GM18951 (cell line): Measurements from ENCODE around the gene FOXP1.

ENCODE experiments used
- POLR2A ChIP-seq: IDR thresholded peaks from 4 replicates; pipeline ENCODE4 v1.6.1; 2011; ENCODE audit warnings: mild to moderate bottlenecking; ENCODE audit not compliant: insufficient read length, insufficient read depth; ENCODE audit errors: extremely low read depth
- in situ Hi-C: fragments of 300-500 bp; cut with MboI; formaldehyde crosslinking; loops from one replicate; pipeline ENCODE4 v1.12.0; 2022; ENCODE audit warnings: low sequenced_read_pairs, mixed read lengths, inconsistent platforms; ENCODE audit not compliant: unreplicated experiment

FOXP1 gene

DNA sequence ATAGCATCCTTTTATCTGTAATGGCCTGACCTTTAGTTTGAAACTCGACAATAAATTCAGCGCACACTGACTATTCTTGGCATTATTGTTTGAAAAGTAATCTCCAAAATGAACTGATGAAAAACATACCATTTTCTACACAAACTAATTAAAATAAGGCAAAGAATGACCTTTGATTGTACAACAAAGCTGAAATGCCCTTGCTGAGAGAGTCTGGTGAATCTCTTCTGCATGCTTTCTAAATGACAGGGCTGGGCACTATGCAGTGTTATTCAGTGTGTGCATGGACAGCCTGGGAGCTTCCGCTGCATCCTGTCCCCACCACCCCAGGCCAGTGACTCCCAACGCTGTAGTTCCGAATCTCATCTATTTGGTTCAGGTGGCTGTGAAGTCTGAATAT lies 530.8 kb downstream of the FOXP1 start:
- in situ Hi-C loops: no loop called here
- no peak for TF ChIP-seq POLR2A

DNA sequence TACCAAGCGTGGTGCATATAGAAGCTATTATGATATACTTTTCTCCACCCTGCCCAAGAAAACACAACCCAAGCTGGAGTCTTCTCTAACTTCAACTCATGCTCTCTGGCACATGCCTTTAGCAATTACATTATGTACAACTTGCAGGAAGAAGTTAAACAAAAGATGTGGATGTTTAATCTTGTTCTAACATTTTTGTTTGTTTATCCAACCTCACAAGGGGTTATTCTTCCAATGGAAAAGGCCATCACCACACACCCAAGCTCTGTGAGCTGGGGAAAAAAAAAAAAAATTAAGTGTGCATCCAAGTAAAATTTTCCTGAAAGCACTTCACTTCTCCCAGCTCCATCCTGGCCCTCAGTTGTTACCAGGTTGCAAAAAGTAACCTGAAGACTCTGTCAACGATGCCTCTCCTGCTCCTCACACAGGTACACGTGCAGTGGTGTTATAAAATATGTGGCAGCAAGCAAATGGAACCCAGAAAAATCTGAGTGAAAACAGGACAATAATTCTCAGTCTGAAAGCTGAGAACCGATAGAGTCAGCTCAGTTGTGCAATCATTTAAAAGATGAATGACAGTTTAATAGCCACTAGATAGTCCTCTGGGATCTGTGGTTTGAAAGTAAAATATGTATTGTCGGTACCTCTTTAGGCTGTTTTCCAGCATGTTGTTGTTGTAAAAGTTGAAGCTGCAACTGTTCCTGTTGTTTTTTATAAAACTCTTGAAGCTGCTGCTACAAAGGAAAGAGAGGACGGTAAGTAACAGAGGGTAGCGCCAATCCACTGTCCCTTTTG lies 531.4 kb downstream of the FOXP1 start:
- in situ Hi-C loops: no loop called here
- TF ChIP-seq POLR2A: no peak

DNA sequence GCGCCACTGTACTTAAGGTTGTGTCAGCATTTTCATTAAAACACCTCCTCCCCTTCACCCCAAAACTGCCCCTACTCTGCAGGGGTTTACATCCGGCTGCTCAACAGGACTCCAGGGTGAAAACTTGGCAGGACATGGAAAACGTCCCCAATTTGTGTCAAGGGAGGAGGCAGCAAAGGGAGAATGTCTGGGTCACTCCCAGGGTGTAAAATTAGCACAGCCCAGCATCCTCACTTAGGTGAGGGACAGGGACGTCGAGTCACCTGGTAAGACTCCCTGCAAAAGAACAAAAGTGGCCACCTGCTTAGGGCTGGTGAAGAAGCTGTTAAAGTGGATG lies 532.3 kb downstream of the FOXP1 start:
- no peak for TF ChIP-seq POLR2A
- in situ Hi-C loops: no loop called here

DNA sequence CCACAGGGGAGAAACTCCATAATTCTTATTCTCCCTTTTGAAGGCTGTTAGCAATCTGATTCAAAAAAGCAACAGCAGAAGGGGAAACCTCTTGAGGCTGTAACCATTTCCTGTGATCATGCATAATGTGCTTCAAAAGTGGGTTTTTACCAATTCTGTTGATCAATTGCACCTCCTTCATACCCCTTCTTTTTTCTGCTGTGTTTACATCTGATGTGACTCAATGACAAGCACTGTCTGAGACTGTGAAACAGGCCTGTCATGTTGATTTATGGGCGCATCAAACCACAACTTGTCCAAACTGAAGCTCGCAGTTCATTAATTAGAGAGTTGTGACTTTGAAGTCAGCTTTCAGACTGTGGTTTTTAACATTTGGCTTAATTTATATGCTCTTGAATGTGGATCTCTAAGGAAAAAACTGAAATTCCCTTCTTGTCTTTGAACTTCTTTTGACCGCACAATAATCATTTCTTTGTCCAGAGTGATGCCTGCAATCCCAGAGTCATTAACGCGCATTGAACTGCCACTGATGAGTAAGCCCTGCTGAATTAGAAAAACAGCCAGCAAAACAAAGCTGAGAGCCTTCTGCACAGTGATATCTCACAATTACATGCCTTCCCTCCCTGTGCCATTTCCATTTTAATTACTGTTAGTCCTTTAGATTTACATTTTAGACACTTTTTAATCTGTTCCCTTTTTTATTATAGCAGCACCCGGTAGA lies 532.8 kb downstream of the FOXP1 start:
- no peak for TF ChIP-seq POLR2A
- in situ Hi-C loops: no loop called here

DNA sequence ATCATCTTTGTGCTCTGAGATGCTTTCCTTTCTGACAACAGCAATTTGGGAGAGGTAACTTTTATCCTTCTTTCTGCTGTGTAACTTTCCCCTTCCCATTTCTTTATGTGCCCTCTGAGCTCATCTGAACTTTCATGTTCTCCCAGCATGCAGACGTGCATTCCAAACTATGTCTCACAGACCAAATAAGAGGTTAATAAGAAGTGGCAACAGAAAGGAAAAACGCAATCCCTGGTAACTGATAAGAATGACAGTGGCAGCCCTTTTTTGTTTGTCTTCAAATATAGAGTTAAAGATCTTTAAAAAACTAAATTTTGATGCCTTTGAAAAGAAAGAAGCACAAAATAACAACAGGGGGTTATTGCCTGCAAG lies 533.4 kb downstream of the FOXP1 start:
- in situ Hi-C loops: no loop called here
- no peak for TF ChIP-seq POLR2A

DNA sequence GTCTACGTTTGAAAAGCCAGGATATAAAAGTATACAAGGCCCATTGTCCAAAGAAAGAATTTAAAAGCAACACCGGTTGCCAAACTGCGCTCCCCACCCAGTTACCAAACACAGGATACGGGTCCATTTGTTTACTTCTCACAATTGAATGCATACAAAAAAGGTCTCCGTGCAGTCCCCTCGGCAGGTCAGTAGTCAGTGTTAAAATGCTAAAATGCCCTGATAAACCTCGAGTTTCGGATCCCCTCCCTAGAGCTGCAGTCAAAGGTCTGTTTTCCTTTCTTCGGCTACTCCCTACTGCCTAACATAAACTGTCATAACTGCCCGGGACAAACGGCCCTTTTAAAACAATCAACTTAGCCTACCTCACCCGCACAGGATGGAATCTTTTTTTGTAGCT lies 534.6 kb downstream of the FOXP1 start:
- in situ Hi-C loops: no loop called here
- no peak for TF ChIP-seq POLR2A

DNA sequence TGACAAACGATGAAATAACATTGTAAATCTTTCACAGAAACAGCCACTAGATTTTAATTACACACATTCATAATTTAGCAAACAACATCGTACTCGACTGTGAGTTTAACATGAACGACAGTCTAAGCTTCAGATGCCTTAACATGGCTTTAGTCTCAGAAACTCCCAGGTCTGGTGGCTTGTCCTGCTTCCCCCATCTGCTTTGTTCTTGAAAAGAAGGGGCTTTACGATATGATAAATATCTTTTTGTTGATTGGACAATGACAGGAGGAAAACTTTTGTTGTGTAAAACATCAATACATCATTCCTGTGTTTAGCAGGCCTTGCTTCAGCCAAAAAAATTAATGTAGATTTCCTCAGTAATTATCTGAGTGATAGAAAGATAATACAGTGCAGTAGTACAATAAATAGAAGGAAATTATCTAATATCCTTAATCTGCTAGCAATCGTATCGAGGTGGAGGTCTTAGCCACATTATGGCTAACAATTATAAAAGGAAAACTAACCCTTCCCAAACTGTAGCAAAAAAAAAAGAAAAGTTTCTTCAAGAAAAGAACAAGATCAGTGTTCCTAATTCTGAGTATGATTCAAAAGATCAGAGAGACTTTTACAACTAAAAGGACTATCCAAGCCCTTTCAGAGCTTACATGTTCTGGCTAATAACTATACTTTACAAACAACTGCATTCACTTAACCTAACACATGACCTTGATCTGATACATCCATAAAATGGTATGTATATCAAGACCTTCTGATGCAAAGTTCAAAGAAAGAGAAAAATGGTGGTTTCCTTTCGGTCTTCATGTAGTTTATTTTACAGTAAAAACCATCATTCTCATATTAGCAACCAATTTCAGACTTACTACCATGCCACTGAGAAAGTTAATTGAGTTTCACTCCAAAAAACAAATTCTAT lies 535.7 kb downstream of the FOXP1 start:
- TF ChIP-seq POLR2A: no peak
- in situ Hi-C loops: no loop called here

DNA sequence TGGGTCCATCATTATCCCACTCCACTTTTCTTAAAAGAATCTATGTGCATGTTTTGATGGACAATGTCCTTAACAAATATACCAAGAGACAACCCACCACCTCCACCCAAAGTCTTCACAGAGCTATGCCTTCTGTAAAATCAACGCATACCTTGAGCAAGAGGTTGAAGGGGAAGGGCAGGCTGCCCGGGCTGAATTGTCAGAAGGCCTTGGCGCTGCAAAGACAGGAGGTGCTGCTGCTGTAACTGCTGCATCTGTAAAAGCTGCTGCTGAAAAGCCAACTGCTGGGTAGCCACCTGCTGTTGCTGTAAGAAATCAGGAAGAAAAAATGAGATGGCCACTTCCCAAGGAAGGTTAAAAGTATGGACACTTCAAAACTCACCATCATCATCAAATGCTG lies 536.7 kb downstream of the FOXP1 start:
- TF ChIP-seq POLR2A: no peak
- in situ Hi-C loops: no loop called here

DNA sequence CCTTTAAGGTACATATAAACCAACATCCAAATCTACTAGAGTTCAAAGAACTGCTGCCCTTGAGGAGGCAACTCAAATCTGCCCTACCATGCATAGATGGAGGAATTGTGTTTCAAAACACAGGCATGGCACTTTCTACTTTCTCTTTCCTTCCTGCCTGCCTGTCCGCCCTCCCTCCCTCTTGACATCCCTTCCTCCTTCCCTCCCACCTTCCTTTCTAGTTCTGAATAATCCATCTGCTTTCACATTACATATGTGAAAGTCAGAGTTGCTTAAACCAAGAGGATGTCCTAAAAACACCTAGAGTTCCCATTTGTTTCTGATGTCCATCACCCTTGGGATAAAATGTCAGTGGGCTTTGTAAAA lies 537.6 kb downstream of the FOXP1 start:
- no peak for TF ChIP-seq POLR2A
- in situ Hi-C loops: no loop called here

DNA sequence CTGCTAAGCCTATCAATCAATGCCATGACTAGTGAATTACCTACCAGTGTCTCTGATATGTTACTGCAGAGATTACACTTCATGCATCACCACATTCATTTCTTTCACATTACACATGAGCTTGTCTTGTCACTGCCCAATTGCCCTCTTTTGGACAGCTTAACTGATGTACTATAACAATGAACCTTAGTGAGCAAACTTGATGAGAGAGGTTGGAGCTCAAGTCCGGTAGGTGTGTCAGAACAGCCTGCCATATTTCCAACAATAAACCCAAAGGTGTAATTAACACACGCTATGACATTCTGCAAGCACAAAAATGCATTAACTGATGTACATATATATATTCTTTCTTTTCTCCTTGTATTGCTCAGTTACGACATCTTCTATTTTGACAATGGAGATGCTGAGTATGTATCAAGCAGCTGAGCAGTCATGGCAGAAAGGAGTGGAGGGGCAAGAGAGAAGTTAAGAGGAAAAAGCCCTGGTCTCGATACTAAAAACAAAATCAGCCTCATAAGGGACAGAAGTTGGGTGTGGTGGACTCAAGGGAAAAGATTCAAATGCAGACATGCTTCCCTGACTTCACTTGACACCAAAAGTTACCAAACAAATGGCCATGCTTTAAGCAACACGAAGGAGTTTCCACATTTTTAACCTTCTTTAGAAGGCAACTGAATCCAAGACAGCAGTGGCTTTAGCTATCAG lies 538.2 kb downstream of the FOXP1 start:
- in situ Hi-C loops: no loop called here
- no peak for TF ChIP-seq POLR2A

DNA sequence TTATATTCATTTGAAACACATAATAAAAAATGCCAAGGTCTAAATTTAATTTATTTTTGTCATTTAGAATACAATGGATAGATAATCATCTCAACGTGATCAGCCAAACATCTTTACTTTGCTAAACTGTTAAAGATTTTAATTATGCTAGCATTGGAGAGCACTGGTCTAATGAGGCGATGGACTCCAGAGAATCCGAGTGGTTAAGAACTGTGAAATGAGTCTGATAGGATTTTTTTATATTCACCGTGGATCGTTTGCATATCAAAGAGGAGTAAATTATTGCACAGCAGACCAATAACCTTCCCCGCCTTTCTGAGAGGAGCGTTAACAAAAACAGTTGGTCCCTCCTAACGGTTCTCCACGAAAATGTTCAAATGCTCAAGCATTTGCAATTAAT lies 540.8 kb downstream of the FOXP1 start:
- no peak for TF ChIP-seq POLR2A

DNA sequence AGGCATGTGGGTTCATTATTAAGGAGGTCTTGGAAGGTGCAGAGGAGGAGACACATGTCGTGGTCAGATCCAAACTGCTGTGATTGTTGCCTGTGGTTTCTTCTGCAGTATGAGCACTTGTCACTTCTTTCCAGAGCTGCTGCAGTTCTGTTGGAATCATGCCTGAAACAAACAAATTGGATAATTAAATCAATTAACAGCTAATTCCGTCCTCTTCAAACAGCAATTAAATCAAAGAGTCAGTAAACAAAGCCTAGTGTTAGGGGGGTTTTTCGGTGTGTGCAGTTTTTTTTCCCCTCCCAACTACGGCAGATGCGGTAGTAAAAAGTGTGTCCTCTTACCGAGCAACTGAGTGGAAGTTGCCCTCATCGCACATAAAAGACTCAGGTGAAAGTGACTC lies 542.2 kb downstream of the FOXP1 start:
- in situ Hi-C loops: no loop called here
- no peak for TF ChIP-seq POLR2A

More for the DNA sequence above, 540.8 kb downstream of the FOXP1 start:
- in situ Hi-C loops: no loop called here

DNA sequence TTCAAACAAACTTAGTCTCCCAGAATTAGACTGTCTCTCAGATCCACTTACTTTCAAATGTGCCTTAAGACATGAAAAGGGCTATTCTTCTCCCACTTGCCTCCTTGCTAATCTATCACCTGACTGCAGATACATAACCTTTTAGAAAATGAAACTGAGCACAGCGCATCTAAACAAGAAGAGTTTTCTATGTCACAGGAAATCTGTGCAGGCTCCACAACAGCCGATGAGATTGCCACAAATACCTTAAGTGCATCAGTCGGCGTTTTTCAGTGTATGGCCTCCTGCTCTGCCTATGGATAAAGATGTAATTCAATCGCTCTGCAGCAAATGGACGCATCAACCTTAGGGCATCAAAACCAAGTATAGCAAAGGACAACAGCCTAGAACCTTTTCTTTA lies 544.2 kb downstream of the FOXP1 start:
- no peak for TF ChIP-seq POLR2A
- in situ Hi-C loops: no loop called here
